Left colon (tissue), 2 donors: ENCODE measurements around the gene SUMO4. TPM values are rescaled to one million over a fixed set of nuclear protein-coding genes. Genes with fewer than 3 reads are reported as not detected.

Experiments
- ATAC-seq: fragments of 200-7000 bp; cut with Tn5 transposase; one replicate; pipeline ENCODE4 v1.9.1; 2020; ENCODE audit warnings: mild to moderate bottlenecking, moderate library complexity
- DNase-seq, 2 donors: peaks; one replicate each; pipeline ENCODE4 v3.0.0-alpha.2; 2020
- intact Hi-C, 2 donors: fragments of 100-400 bp; cut with DNase I in 1 of 2; cut with micrococcal nuclease in 1 of 2; formaldehyde crosslinking; loops; one replicate each; pipeline versions ENCODE4 v1.11.2 to v1.14.0; 2022; cut with DNase I, micrococcal nuclease
- long read RNA-seq: library from polyadenylated mRNA; unstranded; transcript quantifications from one replicate; pipeline ENCODE4 v2.0.0, GENCODE V29; 2021
- total RNA-seq, 2 donors: library from RNA; stranded (reverse); fragmentation: NEBNext Ultra II Directional; extraction: Animal tissue kit (Norgen Biotek cat#: 25700); gene quantifications; one replicate each; pipeline ENCODE4 v1.2.1, GENCODE V29; 2021
- donor health status: DM: no; HTN: no; CAD: no.
- donor health status: DM: yes; HTN: yes; CAD: no.

SUMO4 gene
- total RNA-seq: 1 to 10 TPM; 2.1 to 2.7 TPM
- long read RNA-seq: 0 reads

DNA sequence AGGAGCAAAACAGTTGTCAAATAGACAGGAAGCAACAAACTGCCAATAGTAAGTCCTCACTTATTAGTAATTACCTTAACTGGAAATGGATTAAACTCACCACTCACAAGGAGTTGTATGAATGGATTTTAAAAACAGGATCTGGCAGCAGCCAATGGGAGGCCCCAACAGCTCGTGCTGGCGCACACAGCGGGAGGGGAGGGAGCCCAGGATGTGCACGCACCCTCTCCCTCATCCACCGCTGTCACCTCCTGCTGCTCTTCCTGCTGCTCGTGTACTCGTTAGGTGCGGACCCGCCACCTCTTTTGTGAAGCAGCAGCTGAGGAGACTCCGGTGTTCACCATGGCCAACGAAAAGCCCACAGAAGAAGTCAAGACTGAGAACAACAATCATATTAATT lies at the start of gene SUMO4:
Gene SUMO4 (plus strand): TSS at position 213 of the 400 bp plus-strand sequence. CDS start 130 bp downstream, at position 343.
- ATAC-seq (no peak), DNase-seq (no peak)
- intact Hi-C loops: no loop called here

GRCh38 chr6:149354009-149354408 lies 46.1 kb upstream of the SUMO4 start:
- intact Hi-C loops: no loop called here
- peak; percentile 63 for ATAC-seq
- no peak for DNase-seq

- DNase-seq (no peak), ATAC-seq (no peak)
- intact Hi-C loops: no loop called here
Measured at GRCh38 chr6:149356081-149356750, 43.8 kb upstream of the SUMO4 start.

- ATAC-seq (no peak), DNase-seq (no peak)
- intact Hi-C loops: no loop called here
Measured at GRCh38 chr6:149357726-149358538, 42.1 kb upstream of the SUMO4 start.

- DNase-seq: no peak
- ATAC-seq: no peak
- intact Hi-C loops: no loop called here
Measured at GRCh38 chr6:149359440-149359839, 40.6 kb upstream of the SUMO4 start.

DNA sequence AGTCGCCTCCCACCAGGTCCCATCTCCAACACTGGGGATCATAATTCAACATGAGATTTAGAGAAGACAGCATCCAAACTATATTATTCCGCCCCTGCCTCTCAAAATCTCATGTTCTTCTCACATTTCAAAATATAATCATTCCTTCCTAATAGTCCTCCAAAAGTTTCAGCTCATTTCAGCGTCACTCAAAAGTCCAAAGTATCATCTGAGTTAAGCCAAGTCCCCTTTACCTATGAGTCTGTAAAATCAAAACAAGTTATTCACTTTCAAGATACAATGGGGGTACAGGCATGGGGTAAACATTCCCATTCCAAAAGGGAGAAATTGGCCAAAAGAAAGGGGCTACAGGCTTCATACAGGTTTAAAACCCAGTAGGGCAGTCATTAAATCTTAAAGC lies 39.5 kb upstream of the SUMO4 start:
- ATAC-seq (no peak), DNase-seq (no peak)
- intact Hi-C loops: no loop called here

DNA sequence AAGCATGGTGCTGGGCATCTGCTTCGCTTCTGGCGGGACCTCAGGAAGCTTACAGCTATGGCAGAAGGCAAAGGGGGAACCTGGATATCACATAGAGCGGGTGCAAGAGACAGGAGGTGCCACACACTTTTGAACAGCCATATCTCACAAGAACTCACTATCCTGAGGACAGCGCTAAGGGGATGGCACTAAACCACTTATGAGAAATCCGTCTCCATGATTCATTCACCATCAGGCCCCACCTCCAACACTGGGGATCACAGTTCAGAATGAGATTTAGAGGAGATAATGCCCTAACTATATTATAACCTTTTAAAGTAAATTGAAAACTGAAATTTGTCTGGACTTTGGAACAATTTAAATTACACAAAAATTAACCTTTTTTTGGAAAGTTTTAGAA lies 37.8 kb upstream of the SUMO4 start:
- intact Hi-C loops: no loop called here
- DNase-seq: no peak
- ATAC-seq: peak; percentile 53

DNA sequence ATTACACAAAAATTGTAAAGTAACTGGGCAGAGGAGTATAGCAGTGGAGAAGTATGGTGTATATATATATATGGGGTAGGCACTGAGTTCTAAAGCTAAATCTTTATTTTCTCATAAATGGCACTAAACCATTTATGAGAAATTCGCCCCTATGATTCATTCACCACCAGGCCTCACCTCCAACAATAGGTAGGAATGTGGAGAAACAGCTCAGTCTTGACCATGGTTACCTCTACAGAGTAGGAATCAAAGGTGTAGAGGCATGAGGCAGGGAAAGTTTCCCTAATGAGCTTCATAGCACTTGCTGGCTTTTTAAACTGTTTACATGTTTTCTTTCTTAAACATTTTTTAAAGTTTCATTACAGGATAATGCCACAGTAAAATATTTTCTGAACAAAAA lies 36.9 kb upstream of the SUMO4 start:
- DNase-seq (no peak), ATAC-seq (no peak)

DNA sequence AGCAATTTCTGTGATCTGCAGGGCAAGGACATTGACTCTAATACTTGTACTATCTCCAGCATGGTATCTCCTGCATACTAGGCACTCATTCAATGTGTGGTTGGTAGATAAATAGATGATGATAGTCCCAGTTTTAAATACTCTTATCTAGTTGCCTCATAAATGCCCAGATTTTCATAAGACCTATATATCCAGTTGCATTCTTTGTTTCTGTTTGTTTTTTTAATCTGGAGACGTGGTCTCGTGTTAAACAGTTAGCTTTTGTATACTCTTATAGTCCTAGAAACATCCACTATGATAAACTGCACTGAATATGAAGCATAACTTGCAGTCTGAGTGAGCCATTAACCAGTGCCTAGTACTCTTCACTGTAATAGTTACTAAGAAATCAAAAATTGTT lies 35.5 kb upstream of the SUMO4 start:
- intact Hi-C loops: no loop called here
- DNase-seq (no peak), ATAC-seq (no peak)

More for the DNA sequence above, 36.9 kb upstream of the SUMO4 start:
- intact Hi-C loops: no loop called here

GRCh38 chr6:149365197-149365596 lies 34.9 kb upstream of the SUMO4 start:
- DNase-seq (no peak), ATAC-seq (no peak)
- intact Hi-C loops: no loop called here

DNA sequence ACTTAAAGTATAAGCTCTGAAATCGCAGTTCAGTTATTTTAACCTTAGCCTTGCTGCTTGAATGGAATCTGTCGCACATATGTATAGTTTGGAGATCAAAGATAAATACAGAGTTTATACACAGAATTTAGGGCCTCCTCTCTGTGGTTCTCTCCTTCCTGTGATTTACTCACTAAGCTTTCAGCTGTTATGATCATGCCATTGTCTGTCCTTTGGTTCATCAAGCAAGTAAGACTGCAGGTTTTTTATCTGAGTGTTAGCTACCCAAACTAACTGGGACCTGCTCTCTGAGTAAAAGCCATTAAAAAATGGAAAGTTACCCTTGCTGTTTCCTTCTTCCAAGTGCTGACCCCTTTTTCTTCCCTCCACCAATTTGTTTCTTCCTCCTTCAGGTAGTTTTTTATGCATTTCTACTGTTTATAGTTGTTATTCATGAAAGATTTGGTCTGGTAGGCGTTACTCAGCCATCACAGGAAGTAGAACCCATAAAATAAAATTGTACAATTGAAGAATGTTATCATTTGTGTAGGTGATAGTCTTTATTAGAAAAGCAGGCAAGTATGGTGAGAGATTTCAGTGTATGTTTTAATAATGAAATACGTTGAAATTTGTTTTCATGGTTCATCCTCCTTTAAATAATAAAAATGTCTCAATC lies 33.7 kb upstream of the SUMO4 start:
- intact Hi-C loops: no loop called here
- DNase-seq (no peak), ATAC-seq (no peak)

GRCh38 chr6:149368065-149368464 lies 32.0 kb upstream of the SUMO4 start:
- intact Hi-C loops: no loop called here
- ATAC-seq: no peak
- DNase-seq: no peak

- no peak for DNase-seq
- intact Hi-C loops: no loop called here
- no peak for ATAC-seq
Measured at GRCh38 chr6:149371154-149371553, 28.9 kb upstream of the SUMO4 start.

- ATAC-seq (no peak), DNase-seq (no peak)
Measured at GRCh38 chr6:149372062-149372461, 28.0 kb upstream of the SUMO4 start.

GRCh38 chr6:149373511-149373910 lies 26.6 kb upstream of the SUMO4 start:
- intact Hi-C loops: no loop called here
- ATAC-seq (no peak), DNase-seq (no peak)

More at GRCh38 chr6:149372062-149372461, 28.0 kb upstream of the SUMO4 start:
- intact Hi-C loops: no loop called here

- no peak for ATAC-seq
- intact Hi-C loops: no loop called here
- DNase-seq: no peak
Measured at GRCh38 chr6:149379977-149380376, 20.1 kb upstream of the SUMO4 start.

- DNase-seq (no peak), ATAC-seq (no peak)
- intact Hi-C loops: no loop called here
Measured at GRCh38 chr6:149380523-149380922, 19.5 kb upstream of the SUMO4 start.

- DNase-seq: no peak
- ATAC-seq: no peak
- intact Hi-C loops: no loop called here
Measured at GRCh38 chr6:149383371-149383770, 16.7 kb upstream of the SUMO4 start.

GRCh38 chr6:149384464-149384863 lies 15.6 kb upstream of the SUMO4 start:
- ATAC-seq: no peak
- intact Hi-C loops: no loop called here
- no peak for DNase-seq
